HCT116 (cell line): ENCODE measurements around the gene LSM2.
"Not testable (repeated sequence)": the region's sequence is repeated elsewhere in the genome, so short reads cannot be mapped to it uniquely, and the experiment has no call there.

ENCODE experiments used
- EGR1 ChIP-seq: IDR thresholded peaks from 2 replicates; pipeline ENCODE4 v1.6.1; 2012; ENCODE audit warnings: low read depth
- EZH2 ChIP-seq: fragments of 200-600 bp; sonication (generic); IDR thresholded peaks from 2 replicates; pipeline ENCODE4 v1.6.1; 2017; ENCODE audit warnings: antibody characterized with exemption, mixed run types
- POLR2A ChIP-seq: IDR thresholded peaks from 2 replicates; pipeline ENCODE4 v1.7.0; 2011; ENCODE audit warnings: borderline replicate concordance; ENCODE audit not compliant: insufficient read depth, insufficient read length; ENCODE audit errors: extremely low read depth
- POLR2AphosphoS5 ChIP-seq: IDR thresholded peaks from 2 replicates; pipeline ENCODE4 v1.6.1; 2011; ENCODE audit warnings: mild to moderate bottlenecking, low read depth, low read length, moderate library complexity
- RAD21 ChIP-seq: IDR thresholded peaks from 2 replicates; pipeline ENCODE4 v1.6.1; 2012; ENCODE audit warnings: low read depth, mild to moderate bottlenecking
- SIN3A ChIP-seq: IDR thresholded peaks from 2 replicates; pipeline ENCODE4 v1.6.1; 2012; ENCODE audit warnings: low read depth
- SRF ChIP-seq: IDR thresholded peaks from 2 replicates; pipeline ENCODE4 v1.6.1; 2012; ENCODE audit warnings: low read depth
- TCF7L2 ChIP-seq: IDR thresholded peaks from 2 replicates; pipeline ENCODE4 v1.7.0; 2011; ENCODE audit warnings: borderline replicate concordance, inconsistent platforms; ENCODE audit not compliant: insufficient read depth, insufficient read length; ENCODE audit errors: extremely low read depth
- ZNF274 ChIP-seq: fragments of 200-500 bp; sonication (Bioruptor generic); IDR thresholded peaks from 2 replicates; pipeline ENCODE4 v1.6.1; 2014; ENCODE audit warnings: mild to moderate bottlenecking, low read depth, low read length, inconsistent platforms
- TF ChIP-seq, protein P1 (sequence below), 3 experiments: fragments of 200-600 bp in 1 of 3; sonication (generic) in 1 of 3; IDR thresholded peaks in 2 of 3; conservative IDR thresholded peaks in 1 of 3; 2 replicates each; pipeline ENCODE4 v1.5.1; 2012 to 2017; ENCODE audit warnings: low read depth in 2 of 3, low read length in 2 of 3, antibody characterized with exemption in 1 of 3, borderline replicate concordance in 1 of 3, control low read depth in 1 of 3, mild to moderate bottlenecking in 1 of 3, mixed read lengths in 1 of 3, mixed run types in 1 of 3, moderate library complexity in 1 of 3; ENCODE audit not compliant: insufficient read depth in 1 of 3
- TF ChIP-seq, protein P2 (sequence below): IDR thresholded peaks from 2 replicates; pipeline ENCODE4 v1.6.1; 2012; ENCODE audit warnings: low read depth
- TF ChIP-seq, protein P3 (sequence below): IDR thresholded peaks from 2 replicates; pipeline ENCODE4 v1.6.1; 2011; ENCODE audit warnings: mild to moderate bottlenecking, low read length, moderate library complexity; ENCODE audit not compliant: insufficient replicate concordance; ENCODE audit errors: extremely low read depth
- TF ChIP-seq, protein P4 (sequence below): IDR thresholded peaks from 2 replicates; pipeline ENCODE4 v1.6.1; 2012

DNA sequence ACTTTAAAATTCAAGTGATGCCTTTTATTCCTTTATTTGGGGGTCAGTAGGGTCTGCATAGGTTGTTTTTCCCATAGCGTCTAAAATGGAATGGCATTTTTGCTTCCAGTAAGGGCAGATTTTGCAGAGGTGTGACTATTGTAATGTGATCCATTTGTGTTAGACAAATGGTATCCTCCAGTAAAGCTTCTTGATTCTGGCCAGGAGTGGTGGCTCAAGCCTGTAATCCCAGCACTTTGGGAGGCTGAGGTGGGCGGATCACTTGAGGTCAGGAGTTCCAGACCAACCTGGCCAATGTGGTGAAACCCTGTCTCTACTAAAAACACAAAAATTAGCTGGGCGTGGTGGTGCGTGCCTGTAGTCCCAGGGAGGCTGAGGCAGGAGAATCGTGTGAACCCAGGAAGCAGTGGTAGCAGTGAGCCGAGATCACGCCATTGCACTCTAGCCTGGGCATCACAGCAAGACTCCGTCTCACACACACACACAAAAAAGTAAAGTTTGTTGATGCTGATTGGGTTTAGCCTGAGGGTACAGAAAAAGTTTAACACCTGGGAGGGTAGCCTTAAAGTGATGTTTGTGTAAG lies 11.3 kb upstream of the LSM2 start:
- not testable (repeated sequence) for TF ChIP-seq EZH2, EGR1, SIN3A, POLR2AphosphoS5, POLR2A, SRF, TCF7L2, RAD21, ZNF274
- TF ChIP-seq, protein P1, sequence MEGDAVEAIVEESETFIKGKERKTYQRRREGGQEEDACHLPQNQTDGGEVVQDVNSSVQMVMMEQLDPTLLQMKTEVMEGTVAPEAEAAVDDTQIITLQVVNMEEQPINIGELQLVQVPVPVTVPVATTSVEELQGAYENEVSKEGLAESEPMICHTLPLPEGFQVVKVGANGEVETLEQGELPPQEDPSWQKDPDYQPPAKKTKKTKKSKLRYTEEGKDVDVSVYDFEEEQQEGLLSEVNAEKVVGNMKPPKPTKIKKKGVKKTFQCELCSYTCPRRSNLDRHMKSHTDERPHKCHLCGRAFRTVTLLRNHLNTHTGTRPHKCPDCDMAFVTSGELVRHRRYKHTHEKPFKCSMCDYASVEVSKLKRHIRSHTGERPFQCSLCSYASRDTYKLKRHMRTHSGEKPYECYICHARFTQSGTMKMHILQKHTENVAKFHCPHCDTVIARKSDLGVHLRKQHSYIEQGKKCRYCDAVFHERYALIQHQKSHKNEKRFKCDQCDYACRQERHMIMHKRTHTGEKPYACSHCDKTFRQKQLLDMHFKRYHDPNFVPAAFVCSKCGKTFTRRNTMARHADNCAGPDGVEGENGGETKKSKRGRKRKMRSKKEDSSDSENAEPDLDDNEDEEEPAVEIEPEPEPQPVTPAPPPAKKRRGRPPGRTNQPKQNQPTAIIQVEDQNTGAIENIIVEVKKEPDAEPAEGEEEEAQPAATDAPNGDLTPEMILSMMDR (IDR thresholded peaks at IDR 0.05 in 2 of 3, conservative IDR thresholded peaks at IDR 0.05 in 1 of 3; ENCODE audit: borderline replicate concordance in 1 of 3, insufficient read depth in 1 of 3, low read depth in 2 of 3, low read length in 2 of 3), result not testable (repeated sequence)
- TF ChIP-seq, protein P2, sequence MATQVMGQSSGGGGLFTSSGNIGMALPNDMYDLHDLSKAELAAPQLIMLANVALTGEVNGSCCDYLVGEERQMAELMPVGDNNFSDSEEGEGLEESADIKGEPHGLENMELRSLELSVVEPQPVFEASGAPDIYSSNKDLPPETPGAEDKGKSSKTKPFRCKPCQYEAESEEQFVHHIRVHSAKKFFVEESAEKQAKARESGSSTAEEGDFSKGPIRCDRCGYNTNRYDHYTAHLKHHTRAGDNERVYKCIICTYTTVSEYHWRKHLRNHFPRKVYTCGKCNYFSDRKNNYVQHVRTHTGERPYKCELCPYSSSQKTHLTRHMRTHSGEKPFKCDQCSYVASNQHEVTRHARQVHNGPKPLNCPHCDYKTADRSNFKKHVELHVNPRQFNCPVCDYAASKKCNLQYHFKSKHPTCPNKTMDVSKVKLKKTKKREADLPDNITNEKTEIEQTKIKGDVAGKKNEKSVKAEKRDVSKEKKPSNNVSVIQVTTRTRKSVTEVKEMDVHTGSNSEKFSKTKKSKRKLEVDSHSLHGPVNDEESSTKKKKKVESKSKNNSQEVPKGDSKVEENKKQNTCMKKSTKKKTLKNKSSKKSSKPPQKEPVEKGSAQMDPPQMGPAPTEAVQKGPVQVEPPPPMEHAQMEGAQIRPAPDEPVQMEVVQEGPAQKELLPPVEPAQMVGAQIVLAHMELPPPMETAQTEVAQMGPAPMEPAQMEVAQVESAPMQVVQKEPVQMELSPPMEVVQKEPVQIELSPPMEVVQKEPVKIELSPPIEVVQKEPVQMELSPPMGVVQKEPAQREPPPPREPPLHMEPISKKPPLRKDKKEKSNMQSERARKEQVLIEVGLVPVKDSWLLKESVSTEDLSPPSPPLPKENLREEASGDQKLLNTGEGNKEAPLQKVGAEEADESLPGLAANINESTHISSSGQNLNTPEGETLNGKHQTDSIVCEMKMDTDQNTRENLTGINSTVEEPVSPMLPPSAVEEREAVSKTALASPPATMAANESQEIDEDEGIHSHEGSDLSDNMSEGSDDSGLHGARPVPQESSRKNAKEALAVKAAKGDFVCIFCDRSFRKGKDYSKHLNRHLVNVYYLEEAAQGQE, result not testable (repeated sequence)
- TF ChIP-seq, protein P3, sequence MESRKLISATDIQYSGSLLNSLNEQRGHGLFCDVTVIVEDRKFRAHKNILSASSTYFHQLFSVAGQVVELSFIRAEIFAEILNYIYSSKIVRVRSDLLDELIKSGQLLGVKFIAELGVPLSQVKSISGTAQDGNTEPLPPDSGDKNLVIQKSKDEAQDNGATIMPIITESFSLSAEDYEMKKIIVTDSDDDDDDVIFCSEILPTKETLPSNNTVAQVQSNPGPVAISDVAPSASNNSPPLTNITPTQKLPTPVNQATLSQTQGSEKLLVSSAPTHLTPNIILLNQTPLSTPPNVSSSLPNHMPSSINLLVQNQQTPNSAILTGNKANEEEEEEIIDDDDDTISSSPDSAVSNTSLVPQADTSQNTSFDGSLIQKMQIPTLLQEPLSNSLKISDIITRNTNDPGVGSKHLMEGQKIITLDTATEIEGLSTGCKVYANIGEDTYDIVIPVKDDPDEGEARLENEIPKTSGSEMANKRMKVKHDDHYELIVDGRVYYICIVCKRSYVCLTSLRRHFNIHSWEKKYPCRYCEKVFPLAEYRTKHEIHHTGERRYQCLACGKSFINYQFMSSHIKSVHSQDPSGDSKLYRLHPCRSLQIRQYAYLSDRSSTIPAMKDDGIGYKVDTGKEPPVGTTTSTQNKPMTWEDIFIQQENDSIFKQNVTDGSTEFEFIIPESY, result not testable (repeated sequence)
- TF ChIP-seq, protein P4, sequence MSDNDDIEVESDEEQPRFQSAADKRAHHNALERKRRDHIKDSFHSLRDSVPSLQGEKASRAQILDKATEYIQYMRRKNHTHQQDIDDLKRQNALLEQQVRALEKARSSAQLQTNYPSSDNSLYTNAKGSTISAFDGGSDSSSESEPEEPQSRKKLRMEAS, result not testable (repeated sequence)
